ENCODE measurements around the gene OPTC.
"Not testable (repeated sequence)": the region's sequence is repeated elsewhere in the genome, so short reads cannot be mapped to it uniquely, and the experiment has no call there.

The OPTC gene, protein sequence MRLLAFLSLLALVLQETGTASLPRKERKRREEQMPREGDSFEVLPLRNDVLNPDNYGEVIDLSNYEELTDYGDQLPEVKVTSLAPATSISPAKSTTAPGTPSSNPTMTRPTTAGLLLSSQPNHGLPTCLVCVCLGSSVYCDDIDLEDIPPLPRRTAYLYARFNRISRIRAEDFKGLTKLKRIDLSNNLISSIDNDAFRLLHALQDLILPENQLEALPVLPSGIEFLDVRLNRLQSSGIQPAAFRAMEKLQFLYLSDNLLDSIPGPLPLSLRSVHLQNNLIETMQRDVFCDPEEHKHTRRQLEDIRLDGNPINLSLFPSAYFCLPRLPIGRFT

GRCh38 chr1:203493901-203494300 is at the start of gene OPTC:
Gene OPTC, plus strand, starts transcription at chr1:203494153. Its CDS starts 1,853 bp downstream, at chr1:203496006.
- no peak for DNase-seq

- DNase-seq = peak; percentile 15
Measured at GRCh38 chr1:203444171-203444576, 49.8 kb upstream of the OPTC start.

DNA sequence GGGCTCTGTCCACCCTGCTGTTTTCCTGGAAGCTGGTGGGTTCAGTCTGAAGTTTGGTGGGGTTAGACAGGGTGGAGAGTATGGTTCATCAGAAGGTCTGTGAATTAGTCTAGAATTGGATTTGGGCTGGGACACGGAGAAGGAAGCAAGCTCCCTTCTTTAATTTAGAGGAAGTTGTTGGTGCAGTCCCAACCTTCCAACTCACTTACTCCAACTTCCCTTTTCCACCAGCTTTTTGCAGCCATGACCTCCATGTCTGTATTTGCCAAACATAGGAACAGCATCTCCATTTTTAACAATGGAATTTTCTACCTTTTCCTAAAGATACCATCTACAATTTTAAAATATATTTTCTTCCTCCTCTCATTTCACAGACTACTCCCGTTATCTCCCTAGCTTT is 46.8 kb upstream of the OPTC start:
- DNase-seq = no peak

DNA sequence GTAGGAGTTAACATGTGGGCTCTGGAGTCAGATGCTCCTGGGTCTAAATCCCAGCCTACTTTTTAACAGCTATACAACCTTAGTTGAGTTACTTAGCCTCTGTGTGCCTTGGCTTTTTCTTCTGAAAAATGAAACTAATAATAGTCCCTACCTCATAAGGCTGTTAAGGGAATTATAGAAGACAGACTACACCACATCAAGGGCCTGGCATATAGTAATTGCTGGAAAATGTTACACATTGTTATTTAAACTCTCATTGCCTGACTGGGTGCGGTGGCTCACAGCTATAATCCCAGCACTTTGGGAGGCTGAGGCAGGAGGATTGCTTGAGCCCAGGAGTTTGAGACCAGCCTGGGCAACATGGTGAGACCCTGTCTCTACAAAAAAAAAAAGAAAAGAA is 46.4 kb upstream of the OPTC start:
- DNase-seq = not testable (repeated sequence)

DNA sequence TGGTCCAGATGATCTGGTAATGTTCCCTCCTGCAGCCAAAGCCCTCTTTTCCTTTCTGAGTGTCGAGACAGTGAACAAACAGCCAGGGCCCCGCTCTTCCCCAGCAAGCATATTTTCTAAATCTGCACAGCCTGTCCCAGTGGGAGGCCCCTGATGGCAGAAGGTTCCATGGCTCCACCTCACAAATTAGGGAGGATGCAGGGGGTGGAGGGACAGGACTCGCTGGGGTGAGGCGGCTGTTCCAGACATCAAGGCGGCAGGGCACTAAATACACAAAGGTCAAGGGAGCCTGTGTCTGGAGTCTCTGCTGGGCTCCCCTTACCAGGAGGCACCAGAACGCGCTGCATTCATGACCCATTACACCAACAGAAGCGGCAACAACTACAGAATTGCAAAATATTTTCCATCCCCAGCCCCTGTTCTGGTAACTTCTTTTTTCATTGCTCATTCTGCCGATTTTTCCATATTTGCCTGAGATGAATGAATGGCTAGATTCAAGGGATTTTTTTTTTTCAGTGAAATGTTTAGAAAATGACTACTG is 45.4 kb upstream of the OPTC start:
- peak; percentile 85 for DNase-seq

DNA sequence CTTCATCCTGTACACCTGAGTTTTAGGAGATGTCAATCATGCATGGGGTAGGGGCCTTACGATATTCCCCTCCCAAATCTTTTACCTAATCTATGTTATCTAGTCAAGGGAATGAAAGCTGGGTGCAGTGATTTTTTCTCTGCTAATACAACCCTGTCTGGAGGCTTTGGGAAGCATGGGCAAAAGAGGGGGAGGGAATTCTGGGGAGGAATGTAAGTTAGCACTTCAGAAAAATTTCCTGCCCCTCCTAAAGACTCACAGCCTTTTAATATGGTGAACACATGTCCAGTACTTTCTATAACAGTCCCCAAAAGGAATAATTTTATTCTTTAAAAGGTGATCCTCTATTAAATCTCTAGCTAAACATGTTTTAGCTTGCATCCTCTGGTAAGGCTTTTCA is 44.0 kb upstream of the OPTC start:
- no peak for DNase-seq

GRCh38 chr1:203450479-203451149 is 43.3 kb upstream of the OPTC start:
- no peak for DNase-seq

- no peak for DNase-seq
Measured at GRCh38 chr1:203451836-203452784, 41.8 kb upstream of the OPTC start.

GRCh38 chr1:203453016-203453415 is 40.9 kb upstream of the OPTC start:
- DNase-seq = no peak

GRCh38 chr1:203453616-203454015 is 40.3 kb upstream of the OPTC start:
- DNase-seq = no peak

GRCh38 chr1:203454986-203455471 is 38.9 kb upstream of the OPTC start:
- DNase-seq = no peak

DNA sequence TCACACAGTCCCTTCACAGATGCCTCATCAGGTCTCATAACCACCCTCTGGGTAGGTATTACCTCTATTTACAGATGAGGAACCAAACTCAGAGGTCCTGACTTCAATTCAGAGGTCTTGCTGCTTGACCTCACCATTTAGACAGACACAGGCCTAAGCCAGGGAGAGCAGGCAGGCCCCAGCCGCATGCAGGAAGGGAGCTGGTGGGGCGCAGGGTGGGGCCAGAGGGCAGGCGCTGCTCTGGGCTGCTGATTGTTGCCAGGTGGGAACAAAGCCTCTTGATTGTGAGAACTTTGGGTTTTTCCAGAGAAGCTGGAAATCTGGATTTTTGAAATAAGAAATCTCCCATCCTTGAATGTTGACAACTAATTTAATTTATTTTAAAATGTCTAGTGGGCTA is 38.2 kb upstream of the OPTC start:
- no peak for DNase-seq

- DNase-seq = no peak
Measured at GRCh38 chr1:203456577-203456976, 37.4 kb upstream of the OPTC start.

- no peak for DNase-seq
Measured at GRCh38 chr1:203458078-203458477, 35.9 kb upstream of the OPTC start.

GRCh38 chr1:203459671-203460201 is 34.2 kb upstream of the OPTC start:
- DNase-seq = no peak

- no peak for DNase-seq
Measured at GRCh38 chr1:203461717-203462116, 32.2 kb upstream of the OPTC start.

DNA sequence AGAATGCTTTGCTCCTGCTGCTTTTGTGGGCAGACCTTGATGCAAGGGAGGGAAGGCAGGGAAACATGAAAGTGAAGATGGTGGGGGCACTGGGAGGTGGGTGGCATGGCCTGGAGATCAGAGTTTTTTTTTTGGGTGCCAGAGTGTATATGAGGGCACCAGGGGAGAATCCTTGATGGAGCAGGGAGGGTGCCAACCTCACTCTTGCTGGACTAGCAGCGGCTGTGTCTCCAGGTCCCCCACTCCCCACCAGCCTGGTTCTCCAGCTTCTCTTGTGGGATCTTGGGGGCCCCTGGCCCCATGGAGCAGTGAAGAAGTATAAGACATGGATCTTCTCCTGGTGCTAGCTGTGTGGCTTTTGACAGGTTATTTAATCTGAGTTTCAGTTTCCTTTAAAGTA is 31.8 kb upstream of the OPTC start:
- DNase-seq = no peak

- no peak for DNase-seq
Measured at GRCh38 chr1:203462878-203463277, 31.1 kb upstream of the OPTC start.

DNA sequence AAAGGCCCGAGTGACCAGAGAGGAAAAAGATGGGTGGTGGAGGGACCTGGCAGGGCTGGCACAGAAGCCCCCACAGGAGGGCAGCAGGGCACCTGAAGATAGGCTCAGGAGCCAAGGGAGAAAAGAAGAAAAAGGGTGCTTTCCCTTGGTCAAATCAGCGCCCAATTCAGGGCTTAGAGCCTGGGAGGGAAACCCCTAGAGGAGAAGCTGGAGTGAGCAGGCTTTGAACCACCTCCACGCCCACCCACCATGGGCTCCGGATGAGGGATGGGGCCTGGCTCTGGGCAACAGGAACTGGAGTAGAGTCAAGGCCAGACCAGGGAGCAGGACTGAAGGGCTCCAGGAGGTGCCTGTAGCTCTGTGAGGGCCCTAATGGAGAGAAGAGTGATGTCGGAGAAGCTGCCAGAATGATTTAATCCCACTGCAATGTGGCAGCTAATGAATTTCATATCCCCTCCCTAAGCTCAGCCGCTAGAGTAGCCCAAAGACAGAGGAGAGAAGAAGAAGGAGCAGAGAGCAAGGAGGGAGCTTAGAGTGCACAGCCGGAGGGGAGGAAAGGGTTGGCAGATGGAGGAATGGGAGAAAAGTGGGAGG is 30.4 kb upstream of the OPTC start:
- DNase-seq = no peak

GRCh38 chr1:203464226-203464625 is 29.7 kb upstream of the OPTC start:
- no peak for DNase-seq

GRCh38 chr1:203464743-203465142 is 29.2 kb upstream of the OPTC start:
- DNase-seq = no peak

DNA sequence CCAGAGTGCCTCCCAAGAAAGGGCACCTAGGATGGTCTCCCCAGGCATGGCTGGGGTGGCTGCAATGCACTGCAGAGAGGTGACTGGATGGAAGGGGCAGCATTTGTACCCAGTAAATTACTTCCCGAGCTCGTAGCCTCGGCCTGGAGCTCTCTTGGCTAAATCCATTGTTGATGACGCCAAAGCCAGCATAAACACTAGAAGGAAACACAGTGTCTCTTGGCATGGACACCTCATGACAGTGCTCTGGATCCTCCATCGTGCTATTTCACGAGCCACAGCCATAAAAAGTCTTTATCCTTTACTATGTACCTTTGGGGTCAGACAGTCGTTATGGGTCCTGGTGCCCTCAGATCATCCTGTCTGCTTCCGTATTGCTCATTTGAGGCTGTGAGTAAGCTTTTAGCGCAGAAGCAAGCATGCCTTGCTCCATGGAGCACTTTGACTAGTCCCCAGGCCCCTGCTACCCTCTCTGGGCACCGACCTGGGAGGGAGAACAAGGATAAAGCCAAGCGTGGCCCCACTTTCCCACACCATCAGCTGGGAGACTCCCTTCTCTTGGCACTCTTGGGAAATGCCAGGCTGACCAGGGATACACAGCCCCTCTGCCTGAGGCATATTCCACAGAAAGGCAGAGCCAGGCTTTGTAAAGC is 28.7 kb upstream of the OPTC start:
- DNase-seq = no peak
